Endothelial cell of umbilical vein (primary cell): Measurements from ENCODE around the gene MSI1. TPM values are rescaled to one million over a fixed set of nuclear protein-coding genes. Genes with fewer than 3 reads are reported as not detected.

Source experiments
- BruUV-seq: library from RNA; stranded (reverse); fragments of 400-500 nt; replicated peaks from 2 replicates; lab custom pipeline; 2021; lab: Mats Ljungman, UMichigan
- CTCF ChIA-PET: fragments of 300-600, 350-600 bp; sonication (Branson Sonifier 250); formaldehyde crosslinking; loops from one replicate; lab custom pipeline; 2021; ENCODE audit warnings: antibody characterized with exemption, inconsistent platforms; lab: Charles Lee
- POLR2A ChIA-PET: fragments of 300-600, 350-600 bp; sonication (Branson Sonifier 250); formaldehyde crosslinking; loops from one replicate; lab custom pipeline; 2021; ENCODE audit warnings: antibody characterized with exemption, inconsistent platforms; lab: Charles Lee
- DNase-seq: peaks from one replicate; pipeline ENCODE4 v3.0.0-alpha.2; 2011; ENCODE audit warnings: low read depth, low spot score
- FAIRE-seq: peaks from 2 replicates; lab custom pipeline; 2011; peaks lifted over from hg19 to GRCh38; lab: Jason Lieb, UNC
- H2AFZ ChIP-seq: 2 replicates; pipeline ENCODE4 v1.6.0; 2012; ENCODE audit warnings: low read depth, low read length, control low read depth, inconsistent platforms
- H3K27ac ChIP-seq: 2 replicates; pipeline ENCODE4 v1.5.1; 2011; ENCODE audit warnings: low read depth, mild to moderate bottlenecking, control low read depth, low read length, moderate library complexity; ENCODE audit not compliant: insufficient read depth
- H3K27me3 ChIP-seq, 2 experiments: 2 replicates each; pipeline versions ENCODE4 v1.6.0 to v1.6.1; 2011; ENCODE audit warnings: low read length in 2 of 2, mixed read lengths in 1 of 2; ENCODE audit not compliant: control insufficient read depth in 2 of 2, insufficient read depth in 2 of 2
- H3K36me3 ChIP-seq, 2 experiments: 2 replicates in 1 of 2; 3 replicates in 1 of 2; pipeline ENCODE4 v1.5.1; 2011; ENCODE audit warnings: low read length in 2 of 2, mild to moderate bottlenecking in 1 of 2, moderate library complexity in 1 of 2; ENCODE audit not compliant: control insufficient read depth in 2 of 2, insufficient read depth in 2 of 2; ENCODE audit errors: extremely low read depth in 1 of 2
- H3K4me1 ChIP-seq: 3 replicates; pipeline ENCODE4 v1.5.1; 2011; ENCODE audit warnings: mild to moderate bottlenecking, low read length; ENCODE audit not compliant: control insufficient read depth, insufficient read depth; ENCODE audit errors: extremely low read depth
- H3K4me2 ChIP-seq: 2 replicates; pipeline ENCODE4 v1.6.1; 2011; ENCODE audit warnings: low read length, control low read depth, mixed read lengths; ENCODE audit not compliant: insufficient read depth
- H3K4me3 ChIP-seq, 3 experiments: fragments of 200-600 bp in 1 of 3; sonication (generic), shearing (Covaris generic) in 1 of 3; replicated peaks in 1 of 3; 2 replicates each; pipeline ENCODE4 v1.5.1; 2011 to 2016; ENCODE audit warnings: control low read depth in 3 of 3, low read length in 3 of 3, mild to moderate bottlenecking in 2 of 3, inconsistent platforms in 1 of 3, low read depth in 1 of 3, moderate library complexity in 1 of 3; ENCODE audit not compliant: insufficient read depth in 1 of 3
- H3K79me2 ChIP-seq: 2 replicates; pipeline ENCODE4 v1.6.0; 2012; ENCODE audit warnings: low read length, inconsistent platforms; ENCODE audit not compliant: control insufficient read depth, insufficient read depth
- H3K9ac ChIP-seq: replicated peaks from 2 replicates; pipeline ENCODE3; 2011; ENCODE audit warnings: low read length, control low read depth; ENCODE audit not compliant: insufficient read depth; ENCODE audit errors: extremely low read depth
- H3K9me1 ChIP-seq: replicated peaks from 3 replicates; pipeline ENCODE4 v1.6.0; 2011; ENCODE audit warnings: mild to moderate bottlenecking, low read length; ENCODE audit not compliant: control insufficient read depth, insufficient read depth; ENCODE audit errors: extremely low read depth
- H3K9me3 ChIP-seq: replicated peaks from 2 replicates; pipeline ENCODE4 v1.5.1; 2012; ENCODE audit warnings: low read length, inconsistent platforms; ENCODE audit not compliant: control insufficient read depth, insufficient read depth
- H4K20me1 ChIP-seq: replicated peaks from 2 replicates; pipeline ENCODE3; 2011; ENCODE audit warnings: mild to moderate bottlenecking, low read length; ENCODE audit not compliant: control insufficient read depth, insufficient read depth; ENCODE audit errors: extremely low read depth
- EZH2 ChIP-seq: IDR thresholded peaks from 2 replicates; pipeline ENCODE4 v1.6.1; 2012; ENCODE audit warnings: borderline replicate concordance, low read depth, mild to moderate bottlenecking, moderate library complexity, low read length, inconsistent platforms; ENCODE audit not compliant: severe bottlenecking
- FOS ChIP-seq: IDR thresholded peaks from 2 replicates; pipeline ENCODE4 v1.6.1; 2011; ENCODE audit warnings: mild to moderate bottlenecking, low read length, moderate library complexity, borderline replicate concordance; ENCODE audit not compliant: insufficient read depth
- GATA2 ChIP-seq: IDR thresholded peaks from 2 replicates; pipeline ENCODE4 v1.7.0; 2011; ENCODE audit warnings: low read depth, mild to moderate bottlenecking, moderate library complexity, mixed read lengths, low read length; ENCODE audit not compliant: insufficient read length, insufficient read depth
- JUN ChIP-seq: IDR thresholded peaks from 2 replicates; pipeline ENCODE4 v1.6.1; 2011; ENCODE audit warnings: borderline replicate concordance, low read depth; ENCODE audit not compliant: insufficient read length, insufficient read depth
- MYC ChIP-seq: IDR thresholded peaks from one replicate; pipeline ENCODE4 v1.6.1; 2011; ENCODE audit warnings: mild to moderate bottlenecking, low read depth, low read length
- POLR2A ChIP-seq: IDR thresholded peaks from 2 replicates; pipeline ENCODE4 v1.6.1; 2012; ENCODE audit warnings: low read depth, mild to moderate bottlenecking, control low read depth, low read length
- POLR2AphosphoS5 ChIP-seq: IDR thresholded peaks from 2 replicates; pipeline ENCODE4 v1.6.1; 2012; ENCODE audit warnings: low read depth, mild to moderate bottlenecking, control low read depth, low read length, moderate library complexity; ENCODE audit not compliant: insufficient read depth
- dilution Hi-C: fragments of 300-500 bp; cut with MboI; formaldehyde crosslinking; loops from one replicate; pipeline ENCODE4 v1.15.0; 2019; ENCODE audit warnings: low sequenced_read_pairs; ENCODE audit not compliant: extremely low pct_ligation_motif_present
- intact Hi-C: fragments of 100-400 bp; cut with micrococcal nuclease; formaldehyde crosslinking; loops from one replicate; pipeline ENCODE4 v1.10.0; 2022
- polyA plus RNA-seq, 4 experiments: library from polyadenylated mRNA; depleted of rRNA in 3 of 4; stranded (reverse) in 3 of 4; unstranded in 1 of 4; fragments of >200 nt; gene quantifications; 2 replicates each; pipeline versions ENCODE4 v1.2.1 to v1.2.3, GENCODE V29; 2011 to 2012; ENCODE audit warnings: missing spikeins in 1 of 4
- total RNA-seq: library from RNA; stranded (reverse); gene quantifications from 2 replicates; pipeline ENCODE4 v1.2.3, GENCODE V29; 2021
- TF ChIP-seq, protein P1 (sequence below): IDR thresholded peaks from 2 replicates; pipeline ENCODE4 v1.6.1; 2011; ENCODE audit not compliant: insufficient read depth, insufficient read length
- TF ChIP-seq, protein P2 (sequence below), 2 donors: IDR thresholded peaks; 1 replicate in 1 of 2; 2 replicates in 1 of 2; pipeline ENCODE4 v1.5.1; 2011; ENCODE audit warnings: low read length in 2 of 2, mild to moderate bottlenecking in 2 of 2, moderate library complexity in 2 of 2, control low read depth in 1 of 2, inconsistent platforms in 1 of 2, low read depth in 1 of 2; ENCODE audit not compliant: insufficient read depth in 1 of 2; ENCODE audit errors: extremely low read depth in 1 of 2

Gene MSI1
- total and polyA plus RNA-seq, 2 donors (not counting 3 experiments of a cell fraction or from before 2014, with no cell fraction given) = 0.01 TPM; not detected in 1

DNA sequence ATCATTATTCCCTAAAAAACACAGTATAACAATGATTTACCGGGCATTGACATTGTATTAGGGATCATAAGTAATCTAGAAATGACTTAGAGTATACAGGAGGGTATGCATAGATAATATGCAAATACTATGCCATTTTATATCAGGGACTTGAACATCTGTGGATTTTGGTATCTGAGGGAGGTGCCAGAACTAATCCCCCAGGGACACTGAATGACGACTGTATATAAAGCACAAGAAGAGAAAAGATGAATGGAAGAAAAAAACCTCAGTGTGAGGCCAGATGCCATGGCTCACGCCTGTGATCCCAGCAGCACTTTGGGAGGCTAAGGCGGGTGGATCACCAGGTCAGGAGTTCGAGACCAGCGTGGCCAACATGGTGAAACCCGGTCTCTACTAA, 43.5 kb upstream of the MSI1 start:
- CTCF ChIA-PET = no interaction called here
- no peak for DNase-seq

More for the DNA sequence above, 43.5 kb upstream of the MSI1 start:
- H3K9me3 ChIP-seq = no peaks in the 10 kb centered on the region
- POLR2A ChIA-PET = no interaction called here
- no peak overlapping the region for H3K27ac ChIP-seq
- no peaks in the 10 kb centered on the region for H3K27me3 ChIP-seq
- intact Hi-C loops (no loop called here), dilution Hi-C loops (no loop called here)
- H4K20me1 ChIP-seq = no peaks in the 10 kb centered on the region
- H3K36me3 ChIP-seq = no peaks in the 10 kb centered on the region
- no peak overlapping the region for H3K4me2 ChIP-seq
- no peaks in the 10 kb centered on the region for H3K9me1 ChIP-seq
- FAIRE-seq = no peak
- no peaks in the 10 kb centered on the region for H3K4me1 ChIP-seq
- H2AFZ ChIP-seq = no peak overlapping the region
- no peak overlapping the region for H3K4me3 ChIP-seq
- no peaks in the 10 kb centered on the region for H3K79me2 ChIP-seq
- no peak for TF ChIP-seq POLR2AphosphoS5
- TF ChIP-seq, protein P1, sequence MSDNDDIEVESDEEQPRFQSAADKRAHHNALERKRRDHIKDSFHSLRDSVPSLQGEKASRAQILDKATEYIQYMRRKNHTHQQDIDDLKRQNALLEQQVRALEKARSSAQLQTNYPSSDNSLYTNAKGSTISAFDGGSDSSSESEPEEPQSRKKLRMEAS = no peak
- TF ChIP-seq EZH2 = no peak
- TF ChIP-seq, protein P2, sequence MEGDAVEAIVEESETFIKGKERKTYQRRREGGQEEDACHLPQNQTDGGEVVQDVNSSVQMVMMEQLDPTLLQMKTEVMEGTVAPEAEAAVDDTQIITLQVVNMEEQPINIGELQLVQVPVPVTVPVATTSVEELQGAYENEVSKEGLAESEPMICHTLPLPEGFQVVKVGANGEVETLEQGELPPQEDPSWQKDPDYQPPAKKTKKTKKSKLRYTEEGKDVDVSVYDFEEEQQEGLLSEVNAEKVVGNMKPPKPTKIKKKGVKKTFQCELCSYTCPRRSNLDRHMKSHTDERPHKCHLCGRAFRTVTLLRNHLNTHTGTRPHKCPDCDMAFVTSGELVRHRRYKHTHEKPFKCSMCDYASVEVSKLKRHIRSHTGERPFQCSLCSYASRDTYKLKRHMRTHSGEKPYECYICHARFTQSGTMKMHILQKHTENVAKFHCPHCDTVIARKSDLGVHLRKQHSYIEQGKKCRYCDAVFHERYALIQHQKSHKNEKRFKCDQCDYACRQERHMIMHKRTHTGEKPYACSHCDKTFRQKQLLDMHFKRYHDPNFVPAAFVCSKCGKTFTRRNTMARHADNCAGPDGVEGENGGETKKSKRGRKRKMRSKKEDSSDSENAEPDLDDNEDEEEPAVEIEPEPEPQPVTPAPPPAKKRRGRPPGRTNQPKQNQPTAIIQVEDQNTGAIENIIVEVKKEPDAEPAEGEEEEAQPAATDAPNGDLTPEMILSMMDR (IDR thresholded peaks at IDR 0.05; ENCODE audit: extremely low read depth in 1 of 2, insufficient read depth in 1 of 2, low read depth in 1 of 2, low read length in 2 of 2) = no peak
- no peak for TF ChIP-seq JUN
- TF ChIP-seq GATA2 = no peak
- no peak for TF ChIP-seq FOS
- TF ChIP-seq POLR2A = no peak
- no peak for TF ChIP-seq MYC
- no peak overlapping the region for H3K9ac ChIP-seq
- no TSS peak for BruUV-seq
